Nephron progenitor cell (in vitro differentiated cells): ENCODE results near the gene PIGP.
"Not testable (repeated sequence)": the region's sequence is repeated elsewhere in the genome, so short reads cannot be mapped to it uniquely, and the experiment has no call there.

Experiments
- DNase-seq: peaks from one replicate; pipeline ENCODE4 v3.0.0; 2021
- H3K27ac Mint-ChIP-seq: 2 replicates; pipeline ENCODE4 v1.8.0; 2021; ENCODE audit warnings: mild to moderate bottlenecking, moderate library complexity, mixed read lengths
- H3K27me3 Mint-ChIP-seq: 2 replicates; pipeline ENCODE4 v1.8.0; 2021; ENCODE audit warnings: mild to moderate bottlenecking, low read depth, mixed read lengths; ENCODE audit not compliant: poor library complexity
- H3K36me3 Mint-ChIP-seq: 2 replicates; pipeline ENCODE4 v1.8.0; 2021; ENCODE audit warnings: low read depth, mixed read lengths
- H3K4me1 Mint-ChIP-seq: 2 replicates; pipeline ENCODE4 v1.8.0; 2021; ENCODE audit warnings: mixed read lengths
- H3K4me3 Mint-ChIP-seq: 2 replicates; pipeline ENCODE4 v1.8.0; 2021; ENCODE audit warnings: mild to moderate bottlenecking, moderate library complexity, mixed read lengths
- H3K9me3 Mint-ChIP-seq: 2 replicates; pipeline ENCODE4 v1.8.0; 2021; ENCODE audit warnings: mild to moderate bottlenecking, moderate library complexity, mixed read lengths
- TF ChIP-seq, protein P1 (sequence below): fragments of 200-600 bp; sonication (generic); IDR thresholded peaks from 2 replicates; pipeline ENCODE4 v1.5.0; 2021; ENCODE audit warnings: antibody characterized with exemption

Gene PIGP

DNA sequence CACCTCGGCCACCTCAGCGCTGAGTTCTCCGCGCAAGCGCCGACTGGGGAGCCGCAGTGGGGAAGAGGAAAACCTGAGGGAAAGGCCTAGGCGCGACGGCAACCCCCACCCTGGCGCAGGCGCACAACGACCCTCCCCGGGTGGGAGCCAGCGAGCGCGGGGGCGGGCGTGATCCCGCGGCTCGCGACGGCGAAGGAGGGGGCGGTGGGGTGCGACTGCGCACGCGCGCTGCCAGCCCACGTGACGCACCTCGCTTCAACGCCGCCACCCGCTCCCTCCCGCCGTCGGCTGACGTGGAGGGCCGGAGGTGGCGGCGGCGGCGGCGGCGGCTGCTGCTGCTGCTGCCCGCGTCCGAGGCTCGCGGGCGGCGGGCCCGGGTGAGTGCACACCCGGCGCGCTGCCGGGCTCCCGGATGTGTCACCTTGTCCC is at the start of gene PIGP, which contains the start of gene TTC3:
Gene PIGP (minus strand): TSS at position 84 of the 429 bp plus-strand sequence. CDS start 556 bp downstream, outside the sequence.
Gene TTC3 (plus strand): TSS at position 267 of the 429 bp plus-strand sequence. CDS start 14,004 bp downstream, outside the sequence.
- Mint-ChIP-seq H3K36me3 (peaks cover 34% of the 10 kb centered on the region), H3K9me3 (peaks cover 15% of the 10 kb centered on the region), H3K27me3 (no peaks in the 10 kb centered on the region), H3K27ac (peak within 1 kb of the TSS; percentile 98), H3K4me1 (peaks cover 45% of the 10 kb centered on the region), H3K4me3 (peak within 1 kb of the TSS; percentile 95)
- TF ChIP-seq, protein P1, sequence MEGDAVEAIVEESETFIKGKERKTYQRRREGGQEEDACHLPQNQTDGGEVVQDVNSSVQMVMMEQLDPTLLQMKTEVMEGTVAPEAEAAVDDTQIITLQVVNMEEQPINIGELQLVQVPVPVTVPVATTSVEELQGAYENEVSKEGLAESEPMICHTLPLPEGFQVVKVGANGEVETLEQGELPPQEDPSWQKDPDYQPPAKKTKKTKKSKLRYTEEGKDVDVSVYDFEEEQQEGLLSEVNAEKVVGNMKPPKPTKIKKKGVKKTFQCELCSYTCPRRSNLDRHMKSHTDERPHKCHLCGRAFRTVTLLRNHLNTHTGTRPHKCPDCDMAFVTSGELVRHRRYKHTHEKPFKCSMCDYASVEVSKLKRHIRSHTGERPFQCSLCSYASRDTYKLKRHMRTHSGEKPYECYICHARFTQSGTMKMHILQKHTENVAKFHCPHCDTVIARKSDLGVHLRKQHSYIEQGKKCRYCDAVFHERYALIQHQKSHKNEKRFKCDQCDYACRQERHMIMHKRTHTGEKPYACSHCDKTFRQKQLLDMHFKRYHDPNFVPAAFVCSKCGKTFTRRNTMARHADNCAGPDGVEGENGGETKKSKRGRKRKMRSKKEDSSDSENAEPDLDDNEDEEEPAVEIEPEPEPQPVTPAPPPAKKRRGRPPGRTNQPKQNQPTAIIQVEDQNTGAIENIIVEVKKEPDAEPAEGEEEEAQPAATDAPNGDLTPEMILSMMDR: no peak
- DNase-seq: peak; percentile 99

DNA sequence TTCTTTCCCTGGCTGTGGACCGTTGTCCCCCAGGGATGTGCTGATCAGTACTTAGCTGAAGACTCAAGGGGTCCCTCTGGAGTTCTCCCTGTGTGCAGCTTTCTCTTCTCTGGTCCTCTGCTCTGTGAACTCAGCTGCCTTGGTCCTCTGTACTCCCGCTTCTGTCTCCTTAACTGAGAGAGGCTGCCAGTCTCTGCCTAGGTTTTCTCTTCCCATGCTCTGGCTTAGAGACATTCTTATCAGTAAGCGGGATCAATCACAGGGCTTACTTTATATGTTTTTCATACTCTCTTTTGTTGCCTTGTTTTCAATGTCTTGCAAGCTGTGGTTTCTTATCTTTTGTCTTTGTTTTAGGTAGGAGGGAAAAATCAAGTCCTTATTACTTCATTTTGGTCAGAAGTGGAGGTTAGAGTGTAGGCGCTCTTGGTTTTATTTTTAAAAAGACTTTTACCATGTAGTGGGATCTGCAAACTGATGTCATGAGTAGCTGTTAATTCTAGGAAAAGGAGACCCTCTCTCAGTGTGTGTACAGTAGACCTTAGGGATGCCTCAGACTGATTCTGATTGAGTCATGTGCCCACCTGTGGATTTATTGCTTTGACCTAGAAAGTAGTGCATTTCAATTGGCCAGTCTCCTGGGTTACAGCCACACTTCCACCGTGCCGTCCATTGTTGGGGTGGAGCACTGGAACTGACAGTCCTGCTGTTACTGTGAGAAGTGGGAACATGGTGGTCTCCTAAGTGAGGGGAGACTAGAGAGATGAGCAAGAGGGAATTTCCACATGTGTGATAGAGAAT is 46.7 kb upstream of the PIGP start:
- H3K4me3 Mint-ChIP-seq: no peak overlapping the region
- H3K4me1 Mint-ChIP-seq: peaks cover 16% of the 10 kb centered on the region
- H3K9me3 Mint-ChIP-seq: no peaks in the 10 kb centered on the region
- peak overlapping the region; percentile 30 for H3K27ac Mint-ChIP-seq
- H3K27me3 Mint-ChIP-seq: no peaks in the 10 kb centered on the region
- DNase-seq: peak; percentile 9
- H3K36me3 Mint-ChIP-seq: peaks cover 46% of the 10 kb centered on the region
- TF ChIP-seq, protein P1: peak; percentile 9

DNA sequence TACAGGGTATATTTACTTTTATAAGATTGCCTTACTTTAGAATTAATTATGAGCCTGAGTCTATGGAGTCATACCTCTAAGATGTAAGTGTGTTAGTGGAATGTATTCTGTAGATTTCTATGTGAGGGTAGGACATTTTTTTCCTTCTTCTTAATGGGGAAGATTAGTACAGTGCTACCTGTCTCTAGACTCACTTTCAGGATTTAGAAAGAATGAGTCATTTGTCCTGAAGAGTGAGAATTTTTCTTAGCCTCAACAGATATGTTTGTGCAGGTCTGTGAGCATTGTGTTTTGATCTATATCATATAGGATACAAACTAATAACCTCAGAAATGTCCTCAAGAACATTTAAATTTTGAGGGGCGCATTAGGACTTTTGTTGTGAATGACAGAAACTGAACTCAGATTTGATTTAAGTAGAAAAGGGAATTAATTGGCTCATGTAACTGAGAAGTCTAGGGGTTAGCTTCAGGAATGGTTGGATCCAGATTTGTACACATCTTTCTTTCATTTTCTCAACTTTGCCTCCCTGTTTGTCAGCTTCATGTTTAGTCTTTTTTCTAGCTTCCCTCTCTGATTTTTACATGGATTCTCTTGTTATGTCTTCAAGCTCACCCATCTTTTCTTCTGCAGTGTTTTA is 45.4 kb upstream of the PIGP start:
- H3K4me1 Mint-ChIP-seq: peaks cover 16% of the 10 kb centered on the region
- no peak for DNase-seq
- peak overlapping the region; percentile 1 for H3K27ac Mint-ChIP-seq
- no peak overlapping the region for H3K4me3 Mint-ChIP-seq
- TF ChIP-seq, protein P1: no peak
- H3K36me3 Mint-ChIP-seq: peaks cover 53% of the 10 kb centered on the region
- H3K9me3 Mint-ChIP-seq: peaks cover 5% of the 10 kb centered on the region
- no peaks in the 10 kb centered on the region for H3K27me3 Mint-ChIP-seq

DNA sequence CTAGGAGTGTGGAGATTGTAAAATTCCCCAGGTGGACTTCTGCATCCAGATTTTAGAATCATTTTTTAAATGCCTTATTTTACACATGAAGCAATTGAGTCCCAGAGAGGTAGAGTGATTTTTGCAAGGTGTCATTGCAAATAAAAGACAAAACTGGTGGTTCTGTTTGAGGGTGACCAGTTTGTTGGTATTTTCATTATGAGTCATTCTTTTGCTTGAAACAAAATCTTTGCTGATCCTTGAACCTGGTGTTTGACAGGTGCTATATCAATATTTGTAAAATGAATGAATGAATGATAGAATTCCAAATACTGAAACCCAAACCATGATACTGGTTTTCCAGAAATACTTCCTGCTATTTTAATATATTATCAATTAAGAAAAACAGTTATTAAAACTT is 44.3 kb upstream of the PIGP start:
- no peak overlapping the region for H3K4me3 Mint-ChIP-seq
- DNase-seq: no peak
- no peaks in the 10 kb centered on the region for H3K27me3 Mint-ChIP-seq
- peaks cover 16% of the 10 kb centered on the region for H3K4me1 Mint-ChIP-seq
- H3K36me3 Mint-ChIP-seq: peaks cover 52% of the 10 kb centered on the region
- H3K27ac Mint-ChIP-seq: no peak overlapping the region
- peaks cover 13% of the 10 kb centered on the region for H3K9me3 Mint-ChIP-seq
- TF ChIP-seq, protein P1: no peak

DNA sequence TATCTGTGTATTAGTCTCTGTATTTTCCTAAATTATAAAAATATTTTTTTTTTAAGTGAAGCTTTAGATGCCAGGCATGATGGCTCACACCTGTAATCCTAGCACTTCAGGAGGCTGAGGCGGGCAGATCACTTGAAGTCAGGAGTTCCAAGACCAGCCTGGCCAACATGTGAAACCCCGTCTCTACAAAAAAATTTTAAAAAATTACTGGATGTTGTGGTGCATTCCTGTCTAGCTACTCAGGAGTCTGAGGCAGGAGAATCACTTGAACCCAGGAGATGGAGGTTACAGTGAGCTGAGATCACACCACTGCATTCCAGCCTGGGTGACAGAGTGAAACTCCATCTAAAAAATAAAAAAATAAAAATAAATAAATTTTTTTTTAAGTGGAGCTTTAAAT is 43.6 kb upstream of the PIGP start:
- H3K4me1 Mint-ChIP-seq: peaks cover 16% of the 10 kb centered on the region
- H3K4me3 Mint-ChIP-seq, DNase-seq, H3K27me3 Mint-ChIP-seq, H3K27ac Mint-ChIP-seq: not testable (repeated sequence)
- H3K9me3 Mint-ChIP-seq: peaks cover 20% of the 10 kb centered on the region
- peaks cover 59% of the 10 kb centered on the region for H3K36me3 Mint-ChIP-seq

DNA sequence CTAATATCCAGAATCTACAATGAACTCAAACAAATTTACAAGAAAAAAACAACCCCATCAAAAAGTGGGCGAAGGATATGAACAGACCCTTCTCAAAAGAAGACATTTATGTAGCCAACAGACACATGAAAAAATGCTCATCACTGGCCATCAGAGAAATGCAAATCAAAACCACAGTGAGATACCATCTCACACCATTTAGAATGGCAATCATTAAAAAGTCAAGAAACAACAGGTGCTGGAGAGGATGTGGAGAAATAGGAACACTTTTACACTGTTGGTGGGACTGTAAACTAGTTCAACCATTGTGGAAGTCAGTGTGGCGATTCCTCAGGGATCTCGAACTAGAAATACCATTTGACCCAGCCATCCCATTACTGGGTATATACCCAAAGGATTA is 41.4 kb upstream of the PIGP start:
- Mint-ChIP-seq H3K36me3 (peaks cover 79% of the 10 kb centered on the region), H3K9me3 (peaks cover 39% of the 10 kb centered on the region)
- H3K27me3 Mint-ChIP-seq, H3K4me1 Mint-ChIP-seq, H3K27ac Mint-ChIP-seq, DNase-seq, H3K4me3 Mint-ChIP-seq: not testable (repeated sequence)

DNA sequence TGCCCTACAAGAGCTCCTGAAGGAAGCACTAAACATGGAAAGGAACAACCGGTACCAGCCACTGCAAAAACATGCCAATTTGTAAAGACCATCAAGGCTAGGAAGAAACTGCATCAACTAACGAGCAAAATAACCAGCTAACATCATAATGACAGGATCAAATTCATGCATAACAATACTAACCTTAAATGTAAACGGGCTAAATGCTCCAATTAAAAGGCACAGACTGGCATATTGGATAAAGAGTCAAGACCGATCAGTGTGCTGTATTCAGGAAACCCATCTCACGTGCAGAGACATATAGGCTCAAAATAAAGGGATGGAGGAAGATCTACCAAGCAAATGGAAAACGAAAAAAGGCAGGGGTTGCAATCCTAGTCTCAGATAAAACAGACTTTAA is 38.2 kb upstream of the PIGP start:
- H3K4me1 Mint-ChIP-seq, DNase-seq, H3K27me3 Mint-ChIP-seq, H3K27ac Mint-ChIP-seq, H3K4me3 Mint-ChIP-seq: not testable (repeated sequence)
- H3K9me3 Mint-ChIP-seq: peaks cover 71% of the 10 kb centered on the region
- H3K36me3 Mint-ChIP-seq: peaks cover 88% of the 10 kb centered on the region
